OCI-LY1 (cell line): Measurements from ENCODE around the gene TMTC4.

Experiments used
- EZH2 ChIP-seq: fragments of 200-600 bp; sonication (generic), shearing (Covaris generic); IDR thresholded peaks from 2 replicates; pipeline ENCODE4 v1.8.0; 2017; ENCODE audit warnings: borderline replicate concordance, mixed run types, mild to moderate bottlenecking, antibody characterized with exemption, low read length, moderate library complexity, mixed read lengths
- TF ChIP-seq, protein P1 (sequence below): fragments of 200-600 bp; sonication (generic), shearing (Covaris generic); IDR thresholded peaks from 2 replicates; pipeline ENCODE4 v1.5.1; 2017; ENCODE audit warnings: mild to moderate bottlenecking, antibody characterized with exemption, low read length, moderate library complexity, mixed read lengths

DNA sequence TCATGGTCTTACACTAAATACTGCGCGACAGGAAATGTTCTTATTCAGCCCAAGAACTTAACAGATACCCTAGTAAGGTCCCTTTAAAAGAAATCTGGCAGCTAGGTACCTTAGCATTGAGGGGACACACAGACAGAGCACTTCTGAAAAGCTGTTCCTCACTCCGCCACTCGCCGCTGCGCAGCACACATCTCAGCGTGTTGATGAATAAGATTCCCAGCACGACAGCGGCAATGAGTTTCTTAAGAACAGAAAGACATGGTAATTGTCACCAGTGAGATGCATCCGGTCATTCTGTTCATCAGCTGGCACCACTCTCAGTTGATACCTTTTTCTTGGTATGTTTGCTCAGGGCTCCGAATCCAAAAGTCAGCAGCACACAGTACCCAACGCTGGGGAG lies 39.9 kb downstream of the TMTC4 start:
- TF ChIP-seq, protein P1, sequence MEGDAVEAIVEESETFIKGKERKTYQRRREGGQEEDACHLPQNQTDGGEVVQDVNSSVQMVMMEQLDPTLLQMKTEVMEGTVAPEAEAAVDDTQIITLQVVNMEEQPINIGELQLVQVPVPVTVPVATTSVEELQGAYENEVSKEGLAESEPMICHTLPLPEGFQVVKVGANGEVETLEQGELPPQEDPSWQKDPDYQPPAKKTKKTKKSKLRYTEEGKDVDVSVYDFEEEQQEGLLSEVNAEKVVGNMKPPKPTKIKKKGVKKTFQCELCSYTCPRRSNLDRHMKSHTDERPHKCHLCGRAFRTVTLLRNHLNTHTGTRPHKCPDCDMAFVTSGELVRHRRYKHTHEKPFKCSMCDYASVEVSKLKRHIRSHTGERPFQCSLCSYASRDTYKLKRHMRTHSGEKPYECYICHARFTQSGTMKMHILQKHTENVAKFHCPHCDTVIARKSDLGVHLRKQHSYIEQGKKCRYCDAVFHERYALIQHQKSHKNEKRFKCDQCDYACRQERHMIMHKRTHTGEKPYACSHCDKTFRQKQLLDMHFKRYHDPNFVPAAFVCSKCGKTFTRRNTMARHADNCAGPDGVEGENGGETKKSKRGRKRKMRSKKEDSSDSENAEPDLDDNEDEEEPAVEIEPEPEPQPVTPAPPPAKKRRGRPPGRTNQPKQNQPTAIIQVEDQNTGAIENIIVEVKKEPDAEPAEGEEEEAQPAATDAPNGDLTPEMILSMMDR = no peak
- no peak for TF ChIP-seq EZH2
